ENCODE measurements around the gene SLC2A11. TPM values are rescaled to one million over a fixed set of nuclear protein-coding genes. Genes with fewer than 3 reads are reported as not detected.

Gene SLC2A11
- total RNA-seq, 1 donor from 2014 or later = 8.2 TPM

DNA sequence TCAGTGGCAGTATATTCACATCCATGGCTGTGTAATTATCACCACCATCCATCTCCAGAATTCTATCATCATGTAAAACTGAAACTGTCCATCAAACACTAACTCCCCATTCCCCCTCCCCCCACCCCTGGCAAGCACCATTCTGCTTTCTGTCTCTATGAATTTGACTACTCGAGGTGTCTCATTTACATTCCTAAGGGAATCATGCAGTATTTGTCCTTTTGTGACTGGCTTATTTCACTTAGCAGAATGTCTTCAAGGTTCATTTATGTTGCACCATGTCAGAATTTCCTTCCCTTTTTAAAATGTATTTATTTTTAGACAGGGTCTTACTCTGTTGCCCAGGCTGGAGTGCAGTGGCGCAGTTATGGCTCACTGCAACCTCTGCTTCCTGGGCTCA lies 39.1 kb upstream of the SLC2A11 start:
- Histone ChIP-seq H3K4me3 (ENCODE audit: low read depth, low read length) (no peak overlapping the region), H3K36me3 (ENCODE audit: control insufficient read depth, insufficient read depth, low read length) (peaks cover 30% of the 10 kb centered on the region), H3K27me3 (ENCODE audit: control insufficient read depth, insufficient read depth, low read length) (no peaks in the 10 kb centered on the region)
- TF ChIP-seq, protein P1, sequence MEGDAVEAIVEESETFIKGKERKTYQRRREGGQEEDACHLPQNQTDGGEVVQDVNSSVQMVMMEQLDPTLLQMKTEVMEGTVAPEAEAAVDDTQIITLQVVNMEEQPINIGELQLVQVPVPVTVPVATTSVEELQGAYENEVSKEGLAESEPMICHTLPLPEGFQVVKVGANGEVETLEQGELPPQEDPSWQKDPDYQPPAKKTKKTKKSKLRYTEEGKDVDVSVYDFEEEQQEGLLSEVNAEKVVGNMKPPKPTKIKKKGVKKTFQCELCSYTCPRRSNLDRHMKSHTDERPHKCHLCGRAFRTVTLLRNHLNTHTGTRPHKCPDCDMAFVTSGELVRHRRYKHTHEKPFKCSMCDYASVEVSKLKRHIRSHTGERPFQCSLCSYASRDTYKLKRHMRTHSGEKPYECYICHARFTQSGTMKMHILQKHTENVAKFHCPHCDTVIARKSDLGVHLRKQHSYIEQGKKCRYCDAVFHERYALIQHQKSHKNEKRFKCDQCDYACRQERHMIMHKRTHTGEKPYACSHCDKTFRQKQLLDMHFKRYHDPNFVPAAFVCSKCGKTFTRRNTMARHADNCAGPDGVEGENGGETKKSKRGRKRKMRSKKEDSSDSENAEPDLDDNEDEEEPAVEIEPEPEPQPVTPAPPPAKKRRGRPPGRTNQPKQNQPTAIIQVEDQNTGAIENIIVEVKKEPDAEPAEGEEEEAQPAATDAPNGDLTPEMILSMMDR (IDR thresholded peaks at IDR 0.05; ENCODE audit: insufficient read depth, low read length, severe bottlenecking) = no peak
- FAIRE-seq (no peak), DNase-seq (ENCODE audit: low read depth) (no peak)

DNA sequence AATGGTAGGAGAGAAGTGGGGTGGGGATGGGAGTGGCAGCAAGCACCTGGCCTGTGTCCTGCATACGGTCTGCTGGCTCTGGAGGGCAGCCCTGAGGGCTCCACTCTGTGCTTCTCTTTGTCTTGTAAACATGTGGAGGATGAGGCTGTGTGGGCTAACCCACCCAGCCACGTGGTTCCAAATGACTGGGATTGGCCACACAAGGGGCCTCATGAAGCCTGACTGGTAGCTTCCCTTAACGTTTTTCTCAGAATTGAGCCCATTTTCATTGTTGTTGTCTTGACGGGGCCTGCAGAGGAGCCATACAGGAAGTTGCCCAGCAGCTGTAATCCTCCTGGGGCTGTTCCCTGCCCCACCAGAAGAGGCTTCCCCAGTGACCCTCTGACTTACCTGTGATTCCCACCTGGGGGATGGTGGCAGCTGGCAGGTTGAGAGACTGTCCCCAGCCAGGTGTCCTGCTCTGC lies 36.9 kb upstream of the SLC2A11 start:
- peaks cover 37% of the 10 kb centered on the region for H3K36me3 ChIP-seq (ENCODE audit: control insufficient read depth, insufficient read depth, low read length)

DNA sequence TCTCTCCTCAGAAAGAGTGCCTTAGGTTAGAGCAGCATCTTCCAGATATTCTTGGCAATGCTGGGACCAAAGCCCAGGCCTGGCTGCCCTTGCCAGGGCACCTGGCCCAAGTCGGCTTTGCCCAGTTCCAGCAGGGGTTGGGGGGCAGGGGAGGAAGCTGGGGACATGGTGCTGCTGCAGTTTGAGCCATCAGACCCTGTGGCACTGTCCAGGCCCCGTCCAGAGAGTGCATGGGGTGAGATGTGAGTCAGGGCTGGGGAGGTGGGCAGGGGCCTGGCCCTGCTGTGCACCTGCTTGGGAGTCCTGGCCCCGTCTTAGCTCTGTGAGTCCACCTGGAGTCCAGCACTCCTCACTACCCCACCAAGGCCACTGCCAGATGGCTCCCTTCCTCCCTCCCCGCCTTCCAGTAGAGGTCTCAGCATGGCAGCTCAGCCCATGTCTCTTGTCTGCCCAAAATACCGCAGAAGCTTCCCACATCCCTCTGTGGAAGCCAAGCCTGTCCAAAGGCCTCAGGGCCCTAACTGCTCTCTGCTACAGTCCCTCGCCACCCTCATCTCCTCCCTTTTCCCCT lies 35.5 kb upstream of the SLC2A11 start:
- Histone ChIP-seq H3K4me3 (ENCODE audit: low read depth, low read length) (no peak overlapping the region), H3K27me3 (ENCODE audit: control insufficient read depth, insufficient read depth, low read length) (no peaks in the 10 kb centered on the region), H3K36me3 (ENCODE audit: control insufficient read depth, insufficient read depth, low read length) (peaks cover 32% of the 10 kb centered on the region)
- FAIRE-seq = no peak
- no peak for DNase-seq (ENCODE audit: low read depth)
- TF ChIP-seq, protein P1 (IDR thresholded peaks at IDR 0.05; ENCODE audit: insufficient read depth, low read length, severe bottlenecking) = no peak

More for the DNA sequence above, 36.9 kb upstream of the SLC2A11 start:
- H3K27me3 ChIP-seq (ENCODE audit: control insufficient read depth, insufficient read depth, low read length) = no peaks in the 10 kb centered on the region
- DNase-seq (ENCODE audit: low read depth) = no peak
- no peak overlapping the region for H3K4me3 ChIP-seq (ENCODE audit: low read depth, low read length)
- no peak for FAIRE-seq
- TF ChIP-seq, protein P1 (IDR thresholded peaks at IDR 0.05; ENCODE audit: insufficient read depth, low read length, severe bottlenecking) = no peak

DNA sequence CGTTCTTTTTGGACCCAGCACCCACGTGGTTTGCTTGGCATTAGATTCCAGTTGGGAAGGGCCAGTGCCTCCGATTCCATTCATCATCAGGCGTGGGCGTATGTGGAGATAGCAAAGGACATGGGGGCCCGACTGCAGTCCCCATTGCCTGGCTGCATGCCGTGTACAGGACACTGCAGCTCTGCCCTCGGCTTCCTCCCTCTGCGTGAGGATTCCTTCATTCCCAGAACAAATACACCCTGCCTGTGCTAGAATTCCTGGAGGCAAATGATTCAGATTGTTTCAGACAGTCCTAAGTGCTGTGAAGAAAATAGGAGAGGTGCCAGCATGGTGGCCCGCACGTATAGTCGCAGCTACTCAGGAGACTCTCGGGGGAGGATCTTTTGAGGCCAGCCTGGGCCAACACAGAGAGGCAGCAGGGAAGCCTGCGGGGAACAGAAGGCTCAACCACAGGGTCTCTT lies 34.3 kb upstream of the SLC2A11 start:
- DNase-seq (ENCODE audit: low read depth) (no peak), FAIRE-seq (no peak)
- no peak overlapping the region for H3K4me3 ChIP-seq (ENCODE audit: low read depth, low read length)
- peaks cover 38% of the 10 kb centered on the region for H3K36me3 ChIP-seq (ENCODE audit: control insufficient read depth, insufficient read depth, low read length)
- no peaks in the 10 kb centered on the region for H3K27me3 ChIP-seq (ENCODE audit: control insufficient read depth, insufficient read depth, low read length)
- TF ChIP-seq, protein P1 (IDR thresholded peaks at IDR 0.05; ENCODE audit: insufficient read depth, low read length, severe bottlenecking) = no peak

DNA sequence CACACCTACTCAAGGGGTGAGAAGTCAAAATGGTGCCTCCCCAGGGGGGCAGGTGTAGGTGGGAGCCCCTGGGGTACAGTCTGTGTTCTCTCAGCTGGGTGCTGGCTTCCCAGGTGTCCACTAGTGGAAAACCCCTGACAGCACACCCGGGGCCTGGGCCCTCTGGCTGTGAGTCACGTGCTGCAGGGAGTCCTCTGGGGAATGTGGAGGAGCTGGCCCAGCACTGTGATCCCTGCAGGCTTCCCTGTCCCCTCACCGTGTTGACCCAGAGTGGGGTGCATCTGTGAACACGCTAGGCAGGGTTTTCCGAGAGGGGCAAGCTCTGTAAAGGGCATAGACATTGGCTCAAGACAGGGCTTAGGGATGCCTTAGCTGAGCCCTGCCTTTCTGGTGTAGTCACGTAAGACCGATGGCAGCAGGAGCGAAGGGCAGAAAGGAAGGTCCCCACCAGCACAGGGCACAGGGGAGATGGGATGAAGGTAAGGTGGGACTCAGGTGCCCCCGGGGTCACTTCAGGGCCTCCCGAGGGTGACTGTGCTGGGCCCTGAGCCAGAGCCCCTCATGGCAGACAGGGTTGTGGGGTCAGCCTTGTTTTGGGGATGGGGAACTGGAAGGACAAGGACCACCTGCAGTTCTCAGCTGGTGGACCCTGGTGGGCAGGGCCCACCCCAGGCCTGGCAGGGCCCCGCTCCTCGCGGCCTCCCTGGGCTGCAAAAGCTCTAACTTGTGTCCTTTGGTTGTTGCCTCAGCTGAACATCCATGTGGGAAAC lies 33.0 kb upstream of the SLC2A11 start:
- DNase-seq (ENCODE audit: low read depth) = no peak
- peaks cover 46% of the 10 kb centered on the region for H3K36me3 ChIP-seq (ENCODE audit: control insufficient read depth, insufficient read depth, low read length)
- no peak for FAIRE-seq
- H3K27me3 ChIP-seq (ENCODE audit: control insufficient read depth, insufficient read depth, low read length) = no peaks in the 10 kb centered on the region
- no peak overlapping the region for H3K4me3 ChIP-seq (ENCODE audit: low read depth, low read length)
- TF ChIP-seq, protein P1 (IDR thresholded peaks at IDR 0.05; ENCODE audit: insufficient read depth, low read length, severe bottlenecking) = no peak
